Measurements from ENCODE around the gene TOP3A.

The TOP3A gene

GRCh38 chr17:18323007-18323406 is 8.2 kb upstream of the TOP3A start:
- Histone ChIP-seq H3K9me3 (no peaks in the 10 kb centered on the region), H3K27me3 (no peaks in the 10 kb centered on the region), H3K4me1 (ENCODE audit: control insufficient read depth in 1 of 2, insufficient read depth in 1 of 2, low read depth in 1 of 2, low read length in 1 of 2) (peaks cover 21 to 25% of the 10 kb centered on the region in 2 experiments), H3K36me3 (peaks cover 93% of the 10 kb centered on the region), H3K4me3 (ENCODE audit: low read depth in 1 of 2, low read length in 1 of 2) (no peak overlapping the region), H3K27ac (no peak overlapping the region)
- TF ChIP-seq CTCF (IDR thresholded peaks at IDR 0.05), result no peak

- no peaks in the 10 kb centered on the region for H3K27me3 ChIP-seq
- H3K36me3 ChIP-seq, result peaks cover 93% of the 10 kb centered on the region
- H3K4me3 ChIP-seq (ENCODE audit: low read depth in 1 of 2, low read length in 1 of 2), result no peak overlapping the region
- no peak for TF ChIP-seq CTCF (IDR thresholded peaks at IDR 0.05)
- H3K27ac ChIP-seq, result no peak overlapping the region
- H3K4me1 ChIP-seq (ENCODE audit: control insufficient read depth in 1 of 2, insufficient read depth in 1 of 2, low read depth in 1 of 2, low read length in 1 of 2), result peaks cover 26 to 30% of the 10 kb centered on the region in 2 experiments
- no peaks in the 10 kb centered on the region for H3K9me3 ChIP-seq
These were observed 7.7 kb upstream of the TOP3A start for GRCh38 chr17:18322522-18322921.

GRCh38 chr17:18321309-18321708 is 6.5 kb upstream of the TOP3A start:
- no peak for TF ChIP-seq CTCF (IDR thresholded peaks at IDR 0.05)
- Histone ChIP-seq H3K36me3 (peaks cover 88% of the 10 kb centered on the region), H3K27me3 (no peaks in the 10 kb centered on the region), H3K27ac (peak overlapping the region; percentile 51), H3K9me3 (no peaks in the 10 kb centered on the region), H3K4me1 (ENCODE audit: control insufficient read depth in 1 of 2, insufficient read depth in 1 of 2, low read depth in 1 of 2, low read length in 1 of 2) (peaks cover 38 to 42% of the 10 kb centered on the region in 2 experiments), H3K4me3 (ENCODE audit: low read depth in 1 of 2, low read length in 1 of 2) (no peak overlapping the region)

GRCh38 chr17:18320301-18320700 is 5.5 kb upstream of the TOP3A start:
- H3K4me3 ChIP-seq (ENCODE audit: low read depth in 1 of 2, low read length in 1 of 2), result no peak overlapping the region
- peaks cover 47 to 51% of the 10 kb centered on the region in 2 experiments for H3K4me1 ChIP-seq (ENCODE audit: control insufficient read depth in 1 of 2, insufficient read depth in 1 of 2, low read depth in 1 of 2, low read length in 1 of 2)
- H3K27me3 ChIP-seq, result no peaks in the 10 kb centered on the region
- peaks cover 78% of the 10 kb centered on the region for H3K36me3 ChIP-seq
- no peak overlapping the region for H3K27ac ChIP-seq
- no peak for TF ChIP-seq CTCF (IDR thresholded peaks at IDR 0.05)
- H3K9me3 ChIP-seq, result no peaks in the 10 kb centered on the region

- H3K4me1 ChIP-seq (ENCODE audit: control insufficient read depth in 1 of 2, insufficient read depth in 1 of 2, low read depth in 1 of 2, low read length in 1 of 2), result peaks cover 47 to 51% of the 10 kb centered on the region in 2 experiments
- no peaks in the 10 kb centered on the region for H3K27me3 ChIP-seq
- peaks cover 72% of the 10 kb centered on the region for H3K36me3 ChIP-seq
- no peak overlapping the region for H3K27ac ChIP-seq
- no peak for TF ChIP-seq CTCF (IDR thresholded peaks at IDR 0.05)
- no peaks in the 10 kb centered on the region for H3K9me3 ChIP-seq
- H3K4me3 ChIP-seq (ENCODE audit: low read depth in 1 of 2, low read length in 1 of 2), result no peak overlapping the region
These were observed 4.9 kb upstream of the TOP3A start for GRCh38 chr17:18319604-18320256.
